IMR-90 (cell line): ENCODE data around the gene GSTK1. TPM values are rescaled to one million over a fixed set of nuclear protein-coding genes. Genes with fewer than 3 reads are reported as not detected.

Experiments
- ATAC-seq: fragments of 200-7000 bp; cut with Tn5 transposase; 2 replicates; pipeline ENCODE4 v1.9.1; 2020; ENCODE audit warnings: low read depth, mild to moderate bottlenecking, moderate library complexity
- BruUV-seq: library from RNA; stranded (reverse); fragments of 400-500 nt; replicated peaks from 2 replicates; lab custom pipeline; 2021; lab: Mats Ljungman, UMichigan
- CTCF ChIA-PET: fragments of 300-600 bp; formaldehyde crosslinking; extraction: SDS; loops from one replicate; lab custom pipeline; 2021; ENCODE audit warnings: antibody characterized with exemption; lab: Yijun Ruan, JAX
- POLR2A ChIA-PET: fragments of 300-600 bp; sonication (Branson Sonifier 250); formaldehyde crosslinking; loops from one replicate; lab custom pipeline; 2022; ENCODE audit warnings: antibody characterized with exemption; ENCODE audit not compliant: unreplicated experiment; lab: Charles Lee
- DNase-seq: peaks from one replicate; pipeline ENCODE4 v3.0.0; 2013
- H2AFZ ChIP-seq: replicated peaks from 2 replicates; pipeline ENCODE3; 2013; ENCODE audit warnings: low read length, mild to moderate bottlenecking; ENCODE audit not compliant: poor library complexity
- H2AK5ac ChIP-seq: 2 replicates; pipeline ENCODE4 v1.6.1; 2013; ENCODE audit warnings: low read depth, low read length, inconsistent platforms
- H2AK9ac ChIP-seq: replicated peaks from 2 replicates; pipeline ENCODE3; 2013; ENCODE audit warnings: mild to moderate bottlenecking, low read depth, low read length, moderate library complexity; ENCODE audit not compliant: poor library complexity
- H2BK120ac ChIP-seq: 2 replicates; pipeline ENCODE4 v1.6.1; 2013; ENCODE audit warnings: low read depth, low read length, inconsistent platforms
- H2BK15ac ChIP-seq: 3 replicates; pipeline ENCODE4 v1.6.1; 2013; ENCODE audit warnings: low read depth, low read length, inconsistent platforms
- H2BK20ac ChIP-seq: 2 replicates; pipeline ENCODE4 v1.6.1; 2013; ENCODE audit warnings: low read depth, mild to moderate bottlenecking, inconsistent platforms, low read length, moderate library complexity
- H2BK5ac ChIP-seq: 2 replicates; pipeline ENCODE4 v1.6.1; 2013; ENCODE audit warnings: mild to moderate bottlenecking, low read depth, low read length, inconsistent platforms; ENCODE audit not compliant: poor library complexity, severe bottlenecking
- H3K14ac ChIP-seq: replicated peaks from 2 replicates; pipeline ENCODE4 v1.6.1; 2013; ENCODE audit warnings: low read depth, low read length, inconsistent platforms
- H3K18ac ChIP-seq: 2 replicates; pipeline ENCODE4 v1.6.1; 2013; ENCODE audit warnings: low read depth, low read length, control low read depth
- H3K23ac ChIP-seq: 2 replicates; pipeline ENCODE4 v1.6.1; 2013; ENCODE audit warnings: low read depth, low read length, inconsistent platforms
- H3K27ac ChIP-seq: 2 replicates; pipeline ENCODE4 v1.5.1; 2013; ENCODE audit warnings: mild to moderate bottlenecking, control low read depth, low read length; ENCODE audit not compliant: insufficient read depth
- H3K27me3 ChIP-seq: 2 replicates; pipeline ENCODE4 v1.6.1; 2013; ENCODE audit warnings: low read length; ENCODE audit not compliant: control insufficient read depth, insufficient read depth
- H3K36me3 ChIP-seq: 2 replicates; pipeline ENCODE4 v1.6.1; 2013; ENCODE audit warnings: low read length, mixed read lengths; ENCODE audit not compliant: control insufficient read depth, insufficient read depth
- H3K4ac ChIP-seq: 2 replicates; pipeline ENCODE4 v1.6.1; 2013; ENCODE audit warnings: low read depth, low read length, inconsistent platforms
- H3K4me1 ChIP-seq: 2 replicates; pipeline ENCODE4 v1.6.1; 2013; ENCODE audit warnings: low read length, mixed read lengths; ENCODE audit not compliant: control insufficient read depth, insufficient read depth
- H3K4me2 ChIP-seq: 2 replicates; pipeline ENCODE4 v1.6.1; 2013; ENCODE audit warnings: low read depth, mild to moderate bottlenecking, control low read depth, low read length, moderate library complexity
- H3K4me3 ChIP-seq: 2 replicates; pipeline ENCODE4 v1.5.1; 2013; ENCODE audit warnings: low read depth, mild to moderate bottlenecking, control low read depth, low read length, moderate library complexity; ENCODE audit not compliant: insufficient read depth
- H3K56ac ChIP-seq: 2 replicates; pipeline ENCODE4 v1.6.1; 2013; ENCODE audit warnings: low read length, inconsistent platforms; ENCODE audit not compliant: insufficient read depth; ENCODE audit errors: extremely low read depth
- H3K79me1 ChIP-seq, 2 experiments: 2 replicates each; pipeline ENCODE4 v1.6.1; 2013; ENCODE audit warnings: low read length in 2 of 2, inconsistent platforms in 1 of 2, low read depth in 1 of 2
- H3K9ac ChIP-seq: 2 replicates; pipeline ENCODE4 v1.6.1; 2013; ENCODE audit warnings: low read depth, low read length, control low read depth
- H3K9me1 ChIP-seq: 2 replicates; pipeline ENCODE4 v1.6.1; 2013; ENCODE audit warnings: low read length, inconsistent platforms; ENCODE audit not compliant: insufficient read depth
- H3K9me3 ChIP-seq: 2 replicates; pipeline ENCODE4 v1.6.1; 2013; ENCODE audit warnings: low read length; ENCODE audit not compliant: control insufficient read depth, insufficient read depth
- H4K20me1 ChIP-seq: 2 replicates; pipeline ENCODE4 v1.6.1; 2013; ENCODE audit warnings: low read length, inconsistent platforms; ENCODE audit not compliant: insufficient read depth
- H4K5ac ChIP-seq: 2 replicates; pipeline ENCODE4 v1.6.1; 2013; ENCODE audit warnings: mild to moderate bottlenecking, low read depth, low read length, control low read depth
- H4K8ac ChIP-seq, 2 experiments: 2 replicates each; pipeline ENCODE4 v1.6.1; 2013; ENCODE audit warnings: low read depth in 2 of 2, low read length in 2 of 2, control low read depth in 1 of 2, inconsistent platforms in 1 of 2
- H4K91ac ChIP-seq: 2 replicates; pipeline ENCODE4 v1.6.1; 2013; ENCODE audit warnings: low read depth, low read length, inconsistent platforms; ENCODE audit not compliant: insufficient read depth
- BHLHE40 ChIP-seq: fragments of 150-350 bp; IDR thresholded peaks from 2 replicates; pipeline ENCODE4 v1.6.1; 2016; ENCODE audit warnings: mild to moderate bottlenecking, low read depth, low read length
- CEBPB ChIP-seq: IDR thresholded peaks from 2 replicates; pipeline ENCODE4 v1.6.1; 2012; ENCODE audit warnings: low read depth, low read length, improper control_type of control experiment
- CHD1 ChIP-seq: IDR thresholded peaks from 2 replicates; pipeline ENCODE4 v1.6.1; 2012; ENCODE audit warnings: low read depth, low read length, improper control_type of control experiment
- FOS ChIP-seq: fragments of 150-350 bp; IDR thresholded peaks from 2 replicates; pipeline ENCODE4 v1.6.1; 2016; ENCODE audit warnings: low read depth, low read length
- MAFK ChIP-seq: IDR thresholded peaks from 2 replicates; pipeline ENCODE4 v1.6.1; 2012; ENCODE audit warnings: low read depth, low read length, improper control_type of control experiment
- MAZ ChIP-seq: IDR thresholded peaks from 2 replicates; pipeline ENCODE4 v1.6.1; 2012; ENCODE audit warnings: low read depth, mild to moderate bottlenecking, low read length, improper control_type of control experiment, moderate library complexity, borderline replicate concordance
- MXI1 ChIP-seq: IDR thresholded peaks from 2 replicates; pipeline ENCODE4 v1.6.1; 2012; ENCODE audit warnings: low read depth, mild to moderate bottlenecking, low read length, moderate library complexity, borderline replicate concordance
- POLR2A ChIP-seq: IDR thresholded peaks from 2 replicates; pipeline ENCODE4 v1.6.1; 2012; ENCODE audit warnings: mild to moderate bottlenecking, low read depth, low read length
- RAD21 ChIP-seq: IDR thresholded peaks from 2 replicates; pipeline ENCODE4 v1.6.1; 2012; ENCODE audit warnings: low read length, improper control_type of control experiment
- RCOR1 ChIP-seq: IDR thresholded peaks from 2 replicates; pipeline ENCODE4 v1.6.1; 2012; ENCODE audit warnings: mild to moderate bottlenecking, low read length, improper control_type of control experiment; ENCODE audit not compliant: insufficient replicate concordance
- RFX5 ChIP-seq: IDR thresholded peaks from 2 replicates; pipeline ENCODE4 v1.8.0; 2012; ENCODE audit warnings: low read depth, mild to moderate bottlenecking, low read length, moderate library complexity
- SMC3 ChIP-seq: fragments of 150-350 bp; IDR thresholded peaks from 2 replicates; pipeline ENCODE4 v1.6.1; 2016; ENCODE audit warnings: low read depth, mild to moderate bottlenecking, antibody characterized with exemption, low read length, moderate library complexity
- WGBS, 2 experiments: methylation state at CpG; one replicate each; pipeline versions ENCODE4 v1.1.5 to v1.1.7; 2013; ENCODE audit warnings: missing lambda C conversion rate in 2 of 2; ENCODE audit not compliant: insufficient read length in 1 of 2; ENCODE audit errors: extremely low coverage in 2 of 2; 5-methylcytosine and 5-hydroxymethylcytosine counted together
- dilution Hi-C: fragments of 300-500 bp; cut with HindIII; formaldehyde crosslinking; loops from one replicate; pipeline ENCODE4 v1.14.3; 2018; ENCODE audit warnings: low sequenced_read_pairs; ENCODE audit not compliant: unreplicated experiment
- in situ Hi-C: fragments of 300-500 bp; cut with MboI; formaldehyde crosslinking; loops from 3 replicates; pipeline ENCODE4 v1.14.3; 2019; ENCODE audit warnings: low sequenced_read_pairs, inconsistent platforms, mixed read lengths
- intact Hi-C: fragments of 100-400 bp; cut with micrococcal nuclease; formaldehyde crosslinking; loops from 2 replicates; pipeline ENCODE4 v1.10.0; 2022
- polyA plus RNA-seq, 3 experiments: library from polyadenylated mRNA; depleted of rRNA; stranded (reverse); fragments of >200 nt; gene quantifications; 2 replicates each; pipeline ENCODE4 v1.2.3, GENCODE V29; 2012; ENCODE audit warnings: low replicate concordance in 1 of 3
- total RNA-seq: library from RNA; depleted of rRNA; stranded (reverse); fragments of >200 nt; gene quantifications from 2 replicates; pipeline ENCODE4 v1.2.3, GENCODE V29; 2012
- TF ChIP-seq, protein P1 (sequence below): fragments of 150-350 bp; IDR thresholded peaks from 2 replicates; pipeline ENCODE4 v1.6.1; 2016; ENCODE audit warnings: low read depth, mild to moderate bottlenecking, low read length, moderate library complexity, borderline replicate concordance
- TF ChIP-seq, protein P2 (sequence below): conservative IDR thresholded peaks from 2 replicates; pipeline ENCODE4 v1.5.1; 2012; ENCODE audit warnings: mild to moderate bottlenecking, low read depth, low read length, improper control_type of control experiment

The GSTK1 gene
- total and polyA plus RNA-seq, 2 of the 4 experiments (the other 2 are of a cell fraction): 64.9 to 111 TPM

DNA sequence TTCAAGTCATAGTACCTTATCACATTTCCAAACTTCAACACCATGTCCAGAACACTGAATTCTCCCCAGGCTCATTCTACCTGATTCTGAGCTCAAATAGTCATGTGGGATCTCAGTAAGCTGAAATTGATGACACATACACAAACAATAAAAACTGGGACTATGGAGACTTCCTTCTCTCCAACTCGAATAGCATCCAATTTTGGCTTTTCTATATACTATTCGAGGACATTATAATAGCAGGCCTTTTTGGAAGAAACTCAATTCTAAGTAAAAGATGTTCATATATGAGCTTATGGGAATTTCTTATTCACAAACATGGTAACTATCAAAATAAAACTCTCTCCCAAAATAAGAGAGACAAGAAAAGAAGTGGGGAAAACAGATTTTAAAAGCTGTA lies 42.0 kb upstream of the GSTK1 start:
- H3K9me3 ChIP-seq: no peaks in the 10 kb centered on the region
- H4K20me1 ChIP-seq: no peaks in the 10 kb centered on the region
- H3K27ac ChIP-seq: no peak overlapping the region
- H3K36me3 ChIP-seq: no peaks in the 10 kb centered on the region
- H2BK5ac ChIP-seq: no peak overlapping the region
- no CpG with 5 or more reads among the region's 2 CpGs for WGBS, 2 experiments
- no peak overlapping the region for H2AK9ac ChIP-seq
- no peaks in the 10 kb centered on the region for H3K9me1 ChIP-seq
- H3K4me1 ChIP-seq: no peaks in the 10 kb centered on the region
- H3K18ac ChIP-seq: no peak overlapping the region
- no peak overlapping the region for H2AFZ ChIP-seq
- DNase-seq: no peak
- no peak overlapping the region for H2BK120ac ChIP-seq
- H2AK5ac ChIP-seq: no peak overlapping the region
- no peak overlapping the region for H3K9ac ChIP-seq
- H2BK15ac ChIP-seq: no peak overlapping the region
- H3K4ac ChIP-seq: no peak overlapping the region
- H2BK20ac ChIP-seq: no peak overlapping the region
- no peak overlapping the region for H4K8ac ChIP-seq
- H3K79me1 ChIP-seq: no peaks in the 10 kb centered on the region
- dilution Hi-C loops (no loop called here), in situ Hi-C loops (loop anchor here (25.0 kb wide), 1 partner anchor 884 kb away; no protein-coding TSS in a partner anchor), intact Hi-C loops (no loop called here)
- H3K27me3 ChIP-seq: peaks cover 28% of the 10 kb centered on the region
- no peak overlapping the region for H3K23ac ChIP-seq
- no peak overlapping the region for H4K5ac ChIP-seq
- ATAC-seq: no peak
- H3K4me2 ChIP-seq: no peak overlapping the region
- TF ChIP-seq BHLHE40 (no peak), RCOR1 (no peak), MAFK (no peak), MAZ (no peak), MXI1 (no peak), POLR2A (no peak), RFX5 (no peak), RAD21 (no peak), FOS (no peak), CEBPB (no peak), CHD1 (no peak), SMC3 (no peak)
- TF ChIP-seq, protein P1, sequence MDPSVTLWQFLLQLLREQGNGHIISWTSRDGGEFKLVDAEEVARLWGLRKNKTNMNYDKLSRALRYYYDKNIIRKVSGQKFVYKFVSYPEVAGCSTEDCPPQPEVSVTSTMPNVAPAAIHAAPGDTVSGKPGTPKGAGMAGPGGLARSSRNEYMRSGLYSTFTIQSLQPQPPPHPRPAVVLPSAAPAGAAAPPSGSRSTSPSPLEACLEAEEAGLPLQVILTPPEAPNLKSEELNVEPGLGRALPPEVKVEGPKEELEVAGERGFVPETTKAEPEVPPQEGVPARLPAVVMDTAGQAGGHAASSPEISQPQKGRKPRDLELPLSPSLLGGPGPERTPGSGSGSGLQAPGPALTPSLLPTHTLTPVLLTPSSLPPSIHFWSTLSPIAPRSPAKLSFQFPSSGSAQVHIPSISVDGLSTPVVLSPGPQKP: no peak
- TF ChIP-seq, protein P2, sequence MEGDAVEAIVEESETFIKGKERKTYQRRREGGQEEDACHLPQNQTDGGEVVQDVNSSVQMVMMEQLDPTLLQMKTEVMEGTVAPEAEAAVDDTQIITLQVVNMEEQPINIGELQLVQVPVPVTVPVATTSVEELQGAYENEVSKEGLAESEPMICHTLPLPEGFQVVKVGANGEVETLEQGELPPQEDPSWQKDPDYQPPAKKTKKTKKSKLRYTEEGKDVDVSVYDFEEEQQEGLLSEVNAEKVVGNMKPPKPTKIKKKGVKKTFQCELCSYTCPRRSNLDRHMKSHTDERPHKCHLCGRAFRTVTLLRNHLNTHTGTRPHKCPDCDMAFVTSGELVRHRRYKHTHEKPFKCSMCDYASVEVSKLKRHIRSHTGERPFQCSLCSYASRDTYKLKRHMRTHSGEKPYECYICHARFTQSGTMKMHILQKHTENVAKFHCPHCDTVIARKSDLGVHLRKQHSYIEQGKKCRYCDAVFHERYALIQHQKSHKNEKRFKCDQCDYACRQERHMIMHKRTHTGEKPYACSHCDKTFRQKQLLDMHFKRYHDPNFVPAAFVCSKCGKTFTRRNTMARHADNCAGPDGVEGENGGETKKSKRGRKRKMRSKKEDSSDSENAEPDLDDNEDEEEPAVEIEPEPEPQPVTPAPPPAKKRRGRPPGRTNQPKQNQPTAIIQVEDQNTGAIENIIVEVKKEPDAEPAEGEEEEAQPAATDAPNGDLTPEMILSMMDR: no peak
- BruUV-seq: no TSS peak
- H3K14ac ChIP-seq: no peak overlapping the region
- no peak overlapping the region for H3K56ac ChIP-seq
- POLR2A ChIA-PET: no interaction called here
- H4K91ac ChIP-seq: no peak overlapping the region
- CTCF ChIA-PET: no interaction called here
- no peak overlapping the region for H3K4me3 ChIP-seq
